WTC11 (cell line): ENCODE results near the gene ANTXR1. TPM values are rescaled to one million over a fixed set of nuclear protein-coding genes. Genes with fewer than 3 reads are reported as not detected.

Experiments
- ATAC-seq: fragments of 200-7000 bp; cut with Tn5 transposase; 2 replicates; pipeline ENCODE4 v1.10.0; 2021; ENCODE audit warnings: mild to moderate bottlenecking, moderate library complexity
- CTCF ChIA-PET: fragments of 300-600 bp; sonication (Branson Sonifier 250); formaldehyde crosslinking; loops from one replicate; lab custom pipeline; 2021; ENCODE audit warnings: antibody characterized with exemption; lab: Charles Lee
- POLR2A ChIA-PET: fragments of 350-600 bp; sonication (Branson Sonifier 250); formaldehyde crosslinking; loops from one replicate; lab custom pipeline; 2021; ENCODE audit warnings: antibody characterized with exemption; lab: Charles Lee
- DNase-seq: peaks from one replicate; pipeline ENCODE4 v3.0.0; 2021; ENCODE audit warnings: low spot score
- H3K27ac Mint-ChIP-seq: 2 replicates; pipeline ENCODE4 v1.8.0; 2021; ENCODE audit warnings: mixed read lengths
- H3K27me3 Mint-ChIP-seq: 2 replicates; pipeline ENCODE4 v1.8.0; 2021; ENCODE audit warnings: low read depth, mild to moderate bottlenecking, moderate library complexity, mixed read lengths
- H3K36me3 Mint-ChIP-seq: 2 replicates; pipeline ENCODE4 v1.8.0; 2021; ENCODE audit warnings: mixed read lengths
- H3K4me1 Mint-ChIP-seq: 2 replicates; pipeline ENCODE4 v1.8.0; 2022; ENCODE audit warnings: mixed read lengths
- H3K4me3 Mint-ChIP-seq: 2 replicates; pipeline ENCODE4 v1.8.0; 2021; ENCODE audit warnings: mild to moderate bottlenecking, moderate library complexity, mixed read lengths
- H3K9me3 Mint-ChIP-seq: 2 replicates; pipeline ENCODE4 v1.8.0; 2021; ENCODE audit warnings: mixed read lengths
- ATF1 ChIP-seq: sonication (generic); formaldehyde crosslinking; IDR thresholded peaks from 2 replicates; pipeline ENCODE4 v1.8.1; 2023; ENCODE audit warnings: mild to moderate bottlenecking, moderate library complexity, missing genetic modification reagents
- CBFB ChIP-seq: sonication (generic); formaldehyde crosslinking; IDR thresholded peaks from 2 replicates; pipeline ENCODE4 v1.8.1; 2022; ENCODE audit warnings: mild to moderate bottlenecking, low read depth, missing genetic modification reagents
- CDX4 ChIP-seq: fragments of 250-450 bp; sonication (Bioruptor Pico); IDR thresholded peaks from 2 replicates; pipeline ENCODE4 v1.9.0; 2021; ENCODE audit warnings: moderate library complexity, mild to moderate bottlenecking, inconsistent platforms, borderline replicate concordance
- E2F1 ChIP-seq: sonication (generic); formaldehyde crosslinking; IDR thresholded peaks from 2 replicates; pipeline ENCODE4 v1.8.0; 2022; ENCODE audit warnings: mild to moderate bottlenecking, missing genetic modification reagents
- ERG ChIP-seq: fragments of 250-450 bp; sonication (Bioruptor Pico); IDR thresholded peaks from 2 replicates; pipeline ENCODE4 v1.8.0; 2021; ENCODE audit warnings: mild to moderate bottlenecking
- ESRRA ChIP-seq: sonication (generic); formaldehyde crosslinking; IDR thresholded peaks from 2 replicates; pipeline ENCODE4 v1.8.1; 2022; ENCODE audit warnings: mild to moderate bottlenecking, missing genetic modification reagents, borderline replicate concordance
- FOXJ3 ChIP-seq: sonication (generic); formaldehyde crosslinking; IDR thresholded peaks from 2 replicates; pipeline ENCODE4 v1.9.0; 2021; ENCODE audit warnings: missing genetic modification reagents, mild to moderate bottlenecking, borderline replicate concordance
- GRHL2 ChIP-seq: fragments of 250-450 bp; sonication (Bioruptor Pico); IDR thresholded peaks from 2 replicates; pipeline ENCODE4 v1.8.0; 2022; ENCODE audit warnings: mild to moderate bottlenecking, moderate library complexity; ENCODE audit not compliant: insufficient replicate concordance, severe bottlenecking
- IRF1 ChIP-seq: sonication (generic); formaldehyde crosslinking; IDR thresholded peaks from 2 replicates; pipeline ENCODE4 v1.8.0; 2023; ENCODE audit warnings: missing genetic modification reagents
- JAZF1 ChIP-seq: fragments of 250-450 bp; sonication (Bioruptor Pico); IDR thresholded peaks from 2 replicates; pipeline ENCODE4 v1.9.0; 2021; ENCODE audit warnings: moderate library complexity, mild to moderate bottlenecking, inconsistent platforms
- NR2C2 ChIP-seq: sonication (generic); formaldehyde crosslinking; IDR thresholded peaks from 2 replicates; pipeline ENCODE4 v1.8.0; 2022; ENCODE audit warnings: mild to moderate bottlenecking, missing genetic modification reagents
- PRDM15 ChIP-seq: sonication (generic); formaldehyde crosslinking; IDR thresholded peaks from 2 replicates; pipeline ENCODE4 v1.8.0; 2022; ENCODE audit warnings: missing genetic modification reagents
- PREB ChIP-seq: sonication (generic); formaldehyde crosslinking; IDR thresholded peaks from 2 replicates; pipeline ENCODE4 v1.8.1; 2022; ENCODE audit warnings: mild to moderate bottlenecking, missing genetic modification reagents, moderate library complexity, borderline replicate concordance
- RELA ChIP-seq: sonication (generic); formaldehyde crosslinking; IDR thresholded peaks from 2 replicates; pipeline ENCODE4 v1.8.1; 2022; ENCODE audit warnings: missing genetic modification reagents, mild to moderate bottlenecking, borderline replicate concordance
- SMAD3 ChIP-seq: sonication (generic); formaldehyde crosslinking; IDR thresholded peaks from 2 replicates; pipeline ENCODE4 v1.8.0; 2022; ENCODE audit warnings: missing genetic modification reagents, mild to moderate bottlenecking, borderline replicate concordance
- TEAD1 ChIP-seq: sonication (generic); formaldehyde crosslinking; IDR thresholded peaks from 2 replicates; pipeline ENCODE4 v1.8.0; 2022; ENCODE audit warnings: mild to moderate bottlenecking, missing genetic modification reagents
- USF1 ChIP-seq: sonication (generic); formaldehyde crosslinking; IDR thresholded peaks from 2 replicates; pipeline ENCODE4 v1.8.0; 2022; ENCODE audit warnings: mild to moderate bottlenecking, missing genetic modification reagents
- USF2 ChIP-seq: sonication (generic); formaldehyde crosslinking; IDR thresholded peaks from 2 replicates; pipeline ENCODE4 v1.8.1; 2023; ENCODE audit warnings: mild to moderate bottlenecking, missing genetic modification reagents, moderate library complexity
- ZNF317 ChIP-seq: sonication (generic); formaldehyde crosslinking; IDR thresholded peaks from 2 replicates; pipeline ENCODE4 v1.8.1; 2023; ENCODE audit warnings: low read depth, mild to moderate bottlenecking, moderate library complexity, missing genetic modification reagents, borderline replicate concordance
- ZNF423 ChIP-seq: fragments of 250-450 bp; sonication (Bioruptor Pico); IDR thresholded peaks from 2 replicates; pipeline ENCODE4 v2.1.2; 2022; ENCODE audit warnings: mild to moderate bottlenecking, moderate library complexity
- total RNA-seq: library from RNA; stranded (reverse); gene quantifications from 3 replicates; pipeline ENCODE4 v1.2.3, GENCODE V29; 2021

Gene ANTXR1
- total RNA-seq, 1 experiment from 2014 or later, result 30.0 TPM

GRCh38 chr2:69205076-69205475 lies 192.1 kb downstream of the ANTXR1 start:
- H3K4me1 Mint-ChIP-seq, result peaks cover 6% of the 10 kb centered on the region
- ChIA-PET CTCF (no interaction called here), POLR2A (no interaction called here)
- no peak for DNase-seq
- H3K27me3 Mint-ChIP-seq, result no peaks in the 10 kb centered on the region; the same call in 1 of the 2 replicates
- TF ChIP-seq CDX4 (CRISPR knock-in tag) (no peak), PREB (CRISPR knock-in tag) (no peak), NR2C2 (CRISPR knock-in tag) (no peak), SMAD3 (CRISPR knock-in tag) (no peak), PRDM15 (CRISPR knock-in tag) (no peak), ATF1 (CRISPR knock-in tag) (no peak), ESRRA (no peak), CBFB (CRISPR knock-in tag) (no peak), JAZF1 (no peak), E2F1 (CRISPR knock-in tag) (no peak), IRF1 (CRISPR knock-in tag) (no peak), FOXJ3 (CRISPR knock-in tag) (no peak), RELA (CRISPR knock-in tag) (no peak), ZNF423 (no peak), ZNF317 (CRISPR knock-in tag) (no peak), GRHL2 (CRISPR knock-in tag) (no peak), TEAD1 (no peak), USF2 (CRISPR knock-in tag) (no peak), USF1 (no peak), ERG (no peak)
- peaks cover 20% of the 10 kb centered on the region for H3K36me3 Mint-ChIP-seq
- ATAC-seq, result no peak
- H3K27ac Mint-ChIP-seq, result no peak overlapping the region
- H3K9me3 Mint-ChIP-seq, result peaks cover 15% of the 10 kb centered on the region
- H3K4me3 Mint-ChIP-seq, result no peak overlapping the region
